ENCODE results near the gene SRGAP1. TPM values are rescaled to one million over a fixed set of nuclear protein-coding genes. Genes with fewer than 3 reads are reported as not detected.

The SRGAP1 gene
- polyA plus RNA-seq, 1 donor from 2014 or later, result 4.8 TPM

DNA sequence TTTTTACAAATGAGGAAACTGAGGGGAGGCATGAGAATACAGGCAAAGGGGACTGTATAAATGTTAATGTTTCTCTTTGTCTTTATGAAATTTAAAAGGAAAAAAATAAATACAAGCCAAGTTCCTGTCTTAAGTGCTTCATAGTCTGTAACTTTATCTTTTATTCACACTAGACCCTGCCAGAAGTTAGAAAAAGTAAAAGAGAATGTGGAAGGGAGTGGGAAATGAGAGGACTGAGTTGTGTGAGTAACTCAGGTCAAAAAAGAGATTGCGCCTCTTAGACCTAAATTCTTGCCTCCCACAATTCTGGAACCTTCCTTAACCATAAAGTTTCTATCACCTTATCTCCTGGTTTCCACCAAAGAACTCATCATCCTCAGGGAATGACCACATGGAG lies 236.5 kb downstream of the SRGAP1 start:
- Histone ChIP-seq H3K4me3 (ENCODE audit: low read length) (no peak overlapping the region), H3K79me2 (replicated peaks; ENCODE audit: insufficient read depth, low read length) (no peaks in the 10 kb centered on the region), H3K27ac (ENCODE audit: low read length) (no peak overlapping the region), H2AFZ (ENCODE audit: low read depth, low read length) (no peak overlapping the region), H3K9me2 (ENCODE audit: insufficient read depth, low read length) (no peaks in the 10 kb centered on the region), H3F3A (ENCODE audit: insufficient read depth, low read length, poor library complexity, severe bottlenecking) (no peaks in the 10 kb centered on the region), H3K9ac (ENCODE audit: low read length) (no peak overlapping the region), H4K20me1 (ENCODE audit: insufficient read depth) (no peaks in the 10 kb centered on the region), H3K9me3 (ENCODE audit: low read length) (no peaks in the 10 kb centered on the region), H3K36me3 (ENCODE audit: insufficient read depth, low read length) (peaks cover 17% of the 10 kb centered on the region), H3K27me3 (ENCODE audit: insufficient read depth, low read depth, low read length) (no peaks in the 10 kb centered on the region), H3K4me2 (ENCODE audit: low read length) (no peak overlapping the region)
- no peak for TF ChIP-seq MXI1 (conservative IDR thresholded peaks at IDR 0.05; ENCODE audit: poor library complexity, severe bottlenecking)
- no peak for TF ChIP-seq POLR2AphosphoS5 (IDR thresholded peaks at IDR 0.05)
- TF ChIP-seq SMC3 (conservative IDR thresholded peaks at IDR 0.05; ENCODE audit: poor library complexity), result no peak
- TF ChIP-seq, protein P1, sequence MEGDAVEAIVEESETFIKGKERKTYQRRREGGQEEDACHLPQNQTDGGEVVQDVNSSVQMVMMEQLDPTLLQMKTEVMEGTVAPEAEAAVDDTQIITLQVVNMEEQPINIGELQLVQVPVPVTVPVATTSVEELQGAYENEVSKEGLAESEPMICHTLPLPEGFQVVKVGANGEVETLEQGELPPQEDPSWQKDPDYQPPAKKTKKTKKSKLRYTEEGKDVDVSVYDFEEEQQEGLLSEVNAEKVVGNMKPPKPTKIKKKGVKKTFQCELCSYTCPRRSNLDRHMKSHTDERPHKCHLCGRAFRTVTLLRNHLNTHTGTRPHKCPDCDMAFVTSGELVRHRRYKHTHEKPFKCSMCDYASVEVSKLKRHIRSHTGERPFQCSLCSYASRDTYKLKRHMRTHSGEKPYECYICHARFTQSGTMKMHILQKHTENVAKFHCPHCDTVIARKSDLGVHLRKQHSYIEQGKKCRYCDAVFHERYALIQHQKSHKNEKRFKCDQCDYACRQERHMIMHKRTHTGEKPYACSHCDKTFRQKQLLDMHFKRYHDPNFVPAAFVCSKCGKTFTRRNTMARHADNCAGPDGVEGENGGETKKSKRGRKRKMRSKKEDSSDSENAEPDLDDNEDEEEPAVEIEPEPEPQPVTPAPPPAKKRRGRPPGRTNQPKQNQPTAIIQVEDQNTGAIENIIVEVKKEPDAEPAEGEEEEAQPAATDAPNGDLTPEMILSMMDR (IDR thresholded peaks at IDR 0.05; ENCODE audit: poor library complexity, severe bottlenecking), result no peak
- no peak for TF ChIP-seq EZH2 (IDR thresholded peaks at IDR 0.05; ENCODE audit: borderline replicate concordance, insufficient read depth, low read length, poor library complexity, severe bottlenecking)
- TF ChIP-seq, protein P2, sequence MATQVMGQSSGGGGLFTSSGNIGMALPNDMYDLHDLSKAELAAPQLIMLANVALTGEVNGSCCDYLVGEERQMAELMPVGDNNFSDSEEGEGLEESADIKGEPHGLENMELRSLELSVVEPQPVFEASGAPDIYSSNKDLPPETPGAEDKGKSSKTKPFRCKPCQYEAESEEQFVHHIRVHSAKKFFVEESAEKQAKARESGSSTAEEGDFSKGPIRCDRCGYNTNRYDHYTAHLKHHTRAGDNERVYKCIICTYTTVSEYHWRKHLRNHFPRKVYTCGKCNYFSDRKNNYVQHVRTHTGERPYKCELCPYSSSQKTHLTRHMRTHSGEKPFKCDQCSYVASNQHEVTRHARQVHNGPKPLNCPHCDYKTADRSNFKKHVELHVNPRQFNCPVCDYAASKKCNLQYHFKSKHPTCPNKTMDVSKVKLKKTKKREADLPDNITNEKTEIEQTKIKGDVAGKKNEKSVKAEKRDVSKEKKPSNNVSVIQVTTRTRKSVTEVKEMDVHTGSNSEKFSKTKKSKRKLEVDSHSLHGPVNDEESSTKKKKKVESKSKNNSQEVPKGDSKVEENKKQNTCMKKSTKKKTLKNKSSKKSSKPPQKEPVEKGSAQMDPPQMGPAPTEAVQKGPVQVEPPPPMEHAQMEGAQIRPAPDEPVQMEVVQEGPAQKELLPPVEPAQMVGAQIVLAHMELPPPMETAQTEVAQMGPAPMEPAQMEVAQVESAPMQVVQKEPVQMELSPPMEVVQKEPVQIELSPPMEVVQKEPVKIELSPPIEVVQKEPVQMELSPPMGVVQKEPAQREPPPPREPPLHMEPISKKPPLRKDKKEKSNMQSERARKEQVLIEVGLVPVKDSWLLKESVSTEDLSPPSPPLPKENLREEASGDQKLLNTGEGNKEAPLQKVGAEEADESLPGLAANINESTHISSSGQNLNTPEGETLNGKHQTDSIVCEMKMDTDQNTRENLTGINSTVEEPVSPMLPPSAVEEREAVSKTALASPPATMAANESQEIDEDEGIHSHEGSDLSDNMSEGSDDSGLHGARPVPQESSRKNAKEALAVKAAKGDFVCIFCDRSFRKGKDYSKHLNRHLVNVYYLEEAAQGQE (IDR thresholded peaks at IDR 0.05; ENCODE audit: borderline replicate concordance), result no peak
- TF ChIP-seq RAD21 (conservative IDR thresholded peaks at IDR 0.05), result no peak
- no peak for TF ChIP-seq TAF1 (IDR thresholded peaks at IDR 0.05; ENCODE audit: low read depth)
- no peak for TF ChIP-seq EP300 (conservative IDR thresholded peaks at IDR 0.05; ENCODE audit: poor library complexity, severe bottlenecking)

DNA sequence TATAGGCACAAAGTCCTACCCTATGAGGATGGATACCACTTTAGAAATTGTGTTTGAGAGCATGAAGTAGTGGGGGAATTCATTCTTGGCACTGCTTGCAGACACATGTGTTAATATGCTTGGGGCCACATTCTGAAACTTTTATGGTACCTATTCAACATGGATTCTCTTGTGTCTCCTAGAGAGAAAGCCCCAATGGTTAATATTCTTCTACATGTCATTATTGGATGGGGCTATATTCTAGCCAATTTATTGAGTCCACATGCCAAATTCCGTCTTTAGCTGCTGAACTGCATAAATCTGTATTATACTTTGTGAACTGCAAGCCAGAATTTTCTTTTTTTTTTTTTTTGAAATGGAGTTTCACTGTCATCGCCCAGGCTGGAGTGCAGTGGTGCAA lies 237.6 kb downstream of the SRGAP1 start:
- Histone ChIP-seq H2AFZ (ENCODE audit: low read depth, low read length) (no peak overlapping the region), H3K9me3 (ENCODE audit: low read length) (no peaks in the 10 kb centered on the region), H3K27me3 (ENCODE audit: insufficient read depth, low read depth, low read length) (no peaks in the 10 kb centered on the region), H3K4me2 (ENCODE audit: low read length) (no peak overlapping the region), H4K20me1 (ENCODE audit: insufficient read depth) (no peaks in the 10 kb centered on the region), H3K36me3 (ENCODE audit: insufficient read depth, low read length) (peaks cover 17% of the 10 kb centered on the region), H3K27ac (ENCODE audit: low read length) (no peak overlapping the region), H3K79me2 (replicated peaks; ENCODE audit: insufficient read depth, low read length) (no peaks in the 10 kb centered on the region), H3K9ac (ENCODE audit: low read length) (no peak overlapping the region), H3F3A (ENCODE audit: insufficient read depth, low read length, poor library complexity, severe bottlenecking) (no peaks in the 10 kb centered on the region), H3K9me2 (ENCODE audit: insufficient read depth, low read length) (no peaks in the 10 kb centered on the region), H3K4me3 (ENCODE audit: low read length) (no peak overlapping the region)
- TF ChIP-seq, protein P2 (IDR thresholded peaks at IDR 0.05; ENCODE audit: borderline replicate concordance), result no peak
- TF ChIP-seq, protein P1 (IDR thresholded peaks at IDR 0.05; ENCODE audit: poor library complexity, severe bottlenecking), result no peak
- TF ChIP-seq MXI1 (conservative IDR thresholded peaks at IDR 0.05; ENCODE audit: poor library complexity, severe bottlenecking) (no peak), RAD21 (conservative IDR thresholded peaks at IDR 0.05) (no peak), POLR2AphosphoS5 (IDR thresholded peaks at IDR 0.05) (no peak), TAF1 (IDR thresholded peaks at IDR 0.05; ENCODE audit: low read depth) (no peak)

All from neural cell (in vitro differentiated cells).